ENCODE data around the gene DRAP1.

The DRAP1 gene

GRCh38 chr11:65918211-65919140 is 750 bp upstream of the DRAP1 start, which contains the start of gene C11orf68:
Gene C11orf68 (minus strand): TSS chr11:65919062. CDS start chr11:65919031, 31 bp downstream.
- Histone ChIP-seq H3K4me1 (ENCODE audit: control insufficient read depth, insufficient read depth, low read length) (peaks cover 33% of the 10 kb centered on the region), H3K27me3 (ENCODE audit: control insufficient read depth, insufficient read depth, low read length) (no peaks in the 10 kb centered on the region), H3K9ac (ENCODE audit: low read length) (peak within 1 kb of the TSS; percentile 70), H3K4me3 (ENCODE audit: low read length) (peak within 1 kb of the TSS; percentile 97), H3K27ac (ENCODE audit: low read depth, low read length) (peak within 1 kb of the TSS; percentile 94), H3K36me3 (ENCODE audit: control insufficient read depth, insufficient read depth, low read length) (peaks cover 9% of the 10 kb centered on the region)

DNA sequence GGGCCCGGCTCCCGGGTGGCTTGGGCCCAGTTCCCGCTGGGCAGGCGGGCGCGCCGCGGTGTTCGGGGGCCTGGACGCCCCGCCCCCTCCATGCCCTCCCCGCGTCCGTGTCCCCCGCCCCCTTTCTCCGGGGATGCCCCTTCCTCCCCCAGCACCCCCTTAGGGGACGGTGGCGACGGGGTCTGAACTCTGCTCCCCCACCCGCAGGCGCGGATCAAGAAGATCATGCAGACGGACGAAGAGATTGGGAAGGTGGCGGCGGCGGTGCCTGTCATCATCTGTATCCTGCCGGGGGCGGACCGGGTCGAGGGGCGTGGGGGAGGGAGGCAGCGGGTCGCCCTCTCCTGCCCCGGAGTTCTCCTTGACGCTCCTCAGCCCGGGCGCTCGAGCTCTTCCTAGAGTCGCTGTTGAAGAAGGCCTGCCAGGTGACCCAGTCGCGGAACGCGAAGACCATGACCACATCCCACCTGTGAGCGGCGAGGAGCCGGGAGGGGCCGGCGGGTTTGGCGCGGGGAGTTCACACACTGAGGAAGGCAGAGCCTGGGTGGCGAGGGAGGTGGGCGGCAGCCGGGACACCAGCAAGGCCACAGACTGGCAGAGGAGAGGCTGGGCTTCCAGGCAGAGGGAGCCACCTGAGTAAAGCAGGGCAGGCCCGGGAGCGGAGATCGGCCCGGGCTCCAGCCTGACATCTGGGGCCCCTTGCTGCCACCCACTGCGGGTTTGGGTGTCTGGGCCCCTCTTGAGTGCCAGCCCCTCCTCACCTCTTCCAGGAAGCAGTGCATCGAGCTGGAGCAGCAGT is 546 bp downstream of the DRAP1 start:
- Histone ChIP-seq H3K27ac (ENCODE audit: low read depth, low read length) (peak overlapping the region; percentile 83), H3K27me3 (ENCODE audit: control insufficient read depth, insufficient read depth, low read length) (no peaks in the 10 kb centered on the region), H3K4me3 (ENCODE audit: low read length) (peak overlapping the region; percentile 84), H3K36me3 (ENCODE audit: control insufficient read depth, insufficient read depth, low read length) (peaks cover 9% of the 10 kb centered on the region), H3K9ac (ENCODE audit: low read length) (peak overlapping the region; percentile 67), H3K4me1 (ENCODE audit: control insufficient read depth, insufficient read depth, low read length) (peaks cover 33% of the 10 kb centered on the region)

DNA sequence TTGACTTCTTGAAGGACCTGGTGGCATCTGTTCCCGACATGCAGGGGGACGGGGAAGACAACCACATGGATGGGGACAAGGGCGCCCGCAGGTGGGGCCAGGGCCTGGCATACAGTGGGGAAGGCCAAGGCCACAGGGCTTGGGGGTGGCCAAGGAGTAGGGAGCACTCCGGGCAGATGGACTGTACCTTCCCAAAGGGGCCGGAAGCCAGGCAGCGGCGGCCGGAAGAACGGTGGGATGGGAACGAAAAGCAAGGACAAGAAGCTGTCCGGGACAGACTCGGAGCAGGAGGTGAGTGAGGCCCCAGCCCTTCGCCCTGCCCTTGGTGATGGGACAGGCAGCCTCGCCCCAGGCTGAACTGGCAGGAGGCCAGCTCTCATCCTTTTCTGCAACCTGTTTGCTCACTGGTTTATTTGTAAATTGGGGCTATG is 1.2 kb downstream of the DRAP1 start:
- Histone ChIP-seq H3K4me1 (ENCODE audit: control insufficient read depth, insufficient read depth, low read length) (peaks cover 27% of the 10 kb centered on the region), H3K27me3 (ENCODE audit: control insufficient read depth, insufficient read depth, low read length) (no peaks in the 10 kb centered on the region), H3K9ac (ENCODE audit: low read length) (peak overlapping the region; percentile 67), H3K27ac (ENCODE audit: low read depth, low read length) (no peak overlapping the region), H3K36me3 (ENCODE audit: control insufficient read depth, insufficient read depth, low read length) (peaks cover 12% of the 10 kb centered on the region), H3K4me3 (ENCODE audit: low read length) (peak overlapping the region; percentile 84)

- no peak overlapping the region for H3K27ac ChIP-seq (ENCODE audit: low read depth, low read length)
- H3K36me3 ChIP-seq (ENCODE audit: control insufficient read depth, insufficient read depth, low read length) = peaks cover 12% of the 10 kb centered on the region
- peaks cover 22% of the 10 kb centered on the region for H3K4me1 ChIP-seq (ENCODE audit: control insufficient read depth, insufficient read depth, low read length)
- H3K4me3 ChIP-seq (ENCODE audit: low read length) = no peak overlapping the region
- H3K9ac ChIP-seq (ENCODE audit: low read length) = no peak overlapping the region
- no peaks in the 10 kb centered on the region for H3K27me3 ChIP-seq (ENCODE audit: control insufficient read depth, insufficient read depth, low read length)
These were observed 1.9 kb downstream of the DRAP1 start for GRCh38 chr11:65921033-65921555.

DNA sequence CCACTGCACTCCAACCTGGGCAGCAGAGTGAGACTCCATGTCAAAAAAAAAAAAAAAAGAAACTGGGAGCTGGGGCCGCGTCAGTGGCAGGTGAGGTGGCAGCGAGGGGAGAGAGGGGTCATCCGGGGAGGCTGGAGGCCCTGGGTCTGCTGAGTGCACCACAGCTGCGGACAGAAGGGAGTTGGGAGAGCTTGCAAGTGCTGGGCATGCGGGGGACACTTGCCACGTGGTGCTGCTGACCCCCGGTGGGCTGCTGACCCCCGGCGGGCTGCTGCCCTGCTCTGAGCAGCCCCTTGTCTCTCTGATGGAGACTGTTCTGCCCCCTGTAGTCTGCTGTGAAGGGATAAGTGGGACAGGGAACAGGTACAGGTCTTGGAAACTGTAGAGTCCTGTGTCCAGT is 2.6 kb downstream of the DRAP1 start:
- Histone ChIP-seq H3K27me3 (ENCODE audit: control insufficient read depth, insufficient read depth, low read length) (no peaks in the 10 kb centered on the region), H3K4me3 (ENCODE audit: low read length) (no peak overlapping the region), H3K4me1 (ENCODE audit: control insufficient read depth, insufficient read depth, low read length) (peaks cover 18% of the 10 kb centered on the region), H3K9ac (ENCODE audit: low read length) (no peak overlapping the region), H3K36me3 (ENCODE audit: control insufficient read depth, insufficient read depth, low read length) (peaks cover 12% of the 10 kb centered on the region), H3K27ac (ENCODE audit: low read depth, low read length) (no peak overlapping the region)

DNA sequence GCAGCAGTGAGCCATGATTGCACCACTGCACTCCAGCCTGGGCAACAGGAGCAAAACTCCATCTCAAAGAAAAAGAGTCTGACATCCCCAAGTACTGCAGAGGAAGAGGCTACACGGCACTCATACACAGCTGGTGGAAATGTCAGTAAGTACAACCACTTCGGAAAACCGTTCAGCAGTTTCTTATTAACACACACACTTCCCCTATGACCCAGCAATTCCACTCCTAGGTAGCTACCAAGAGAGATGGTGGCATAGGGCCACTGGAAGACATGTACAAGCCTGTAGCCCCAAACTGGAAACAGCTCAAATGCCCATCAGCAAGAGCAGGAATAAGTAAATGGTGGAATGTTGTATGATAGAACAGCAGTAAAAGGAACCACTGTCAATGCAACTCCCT is 3.3 kb downstream of the DRAP1 start:
- Histone ChIP-seq H3K4me3 (ENCODE audit: low read length) (no peak overlapping the region), H3K4me1 (ENCODE audit: control insufficient read depth, insufficient read depth, low read length) (peaks cover 11% of the 10 kb centered on the region), H3K27ac (ENCODE audit: low read depth, low read length) (no peak overlapping the region), H3K36me3 (ENCODE audit: control insufficient read depth, insufficient read depth, low read length) (peaks cover 12% of the 10 kb centered on the region), H3K27me3 (ENCODE audit: control insufficient read depth, insufficient read depth, low read length) (no peaks in the 10 kb centered on the region), H3K9ac (ENCODE audit: low read length) (no peak overlapping the region)

DNA sequence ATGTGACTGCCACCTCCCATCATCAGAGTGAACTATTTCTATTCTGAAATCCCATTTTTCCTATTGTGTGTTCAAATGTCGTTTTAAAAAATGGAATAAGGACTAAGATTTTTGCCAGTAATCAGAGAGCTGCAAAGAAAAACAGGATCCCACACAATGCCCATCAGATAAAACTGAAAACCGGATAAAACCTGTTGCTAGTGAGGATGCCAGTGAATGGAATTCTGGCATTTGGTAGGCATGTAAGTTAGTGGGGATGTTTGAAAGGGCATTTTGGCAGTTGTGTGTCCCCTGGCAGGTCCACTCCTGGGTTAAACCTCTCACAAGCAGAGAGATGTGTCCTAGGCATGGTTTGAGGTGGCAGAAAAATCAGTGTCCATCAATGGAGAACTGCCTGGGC is 6.2 kb downstream of the DRAP1 start:
- peaks cover 3% of the 10 kb centered on the region for H3K4me1 ChIP-seq (ENCODE audit: control insufficient read depth, insufficient read depth, low read length)
- H3K36me3 ChIP-seq (ENCODE audit: control insufficient read depth, insufficient read depth, low read length) = peaks cover 12% of the 10 kb centered on the region

DNA sequence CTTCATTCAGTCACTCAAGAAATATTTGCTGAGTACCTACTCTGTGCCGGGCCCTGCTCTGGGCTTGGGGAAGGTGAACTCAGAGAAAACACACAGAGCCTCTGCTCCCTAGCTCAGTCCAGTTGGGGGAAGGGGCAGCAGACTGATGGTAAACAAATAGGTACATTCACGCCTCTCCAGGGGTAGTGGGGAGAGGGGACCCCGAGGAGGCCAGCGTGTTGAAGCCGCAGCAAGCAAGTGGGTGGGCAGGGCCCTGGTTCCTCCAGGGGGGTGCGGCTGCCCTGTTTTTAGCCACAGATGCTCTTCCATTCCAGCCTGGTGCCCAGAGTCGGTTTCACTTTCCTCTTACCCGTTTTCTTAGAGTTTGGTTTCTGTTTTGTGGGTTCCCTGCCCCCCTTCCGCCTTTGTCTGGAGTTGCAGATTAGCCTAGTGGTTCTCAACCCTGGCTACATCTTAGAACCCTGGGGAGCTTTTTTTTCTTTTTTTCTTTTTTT is 8.7 kb downstream of the DRAP1 start:
- Histone ChIP-seq H3K4me3 (ENCODE audit: low read length) (peak overlapping the region; percentile 20), H3K4me1 (ENCODE audit: control insufficient read depth, insufficient read depth, low read length) (no peaks in the 10 kb centered on the region), H3K36me3 (ENCODE audit: control insufficient read depth, insufficient read depth, low read length) (peaks cover 2% of the 10 kb centered on the region), H3K27me3 (ENCODE audit: control insufficient read depth, insufficient read depth, low read length) (no peaks in the 10 kb centered on the region), H3K9ac (ENCODE audit: low read length) (no peak overlapping the region), H3K27ac (ENCODE audit: low read depth, low read length) (no peak overlapping the region)

More for the DNA sequence above, 6.2 kb downstream of the DRAP1 start:
- H3K9ac ChIP-seq (ENCODE audit: low read length) = no peak overlapping the region
- H3K27me3 ChIP-seq (ENCODE audit: control insufficient read depth, insufficient read depth, low read length) = no peaks in the 10 kb centered on the region
- H3K4me3 ChIP-seq (ENCODE audit: low read length) = no peak overlapping the region
- H3K27ac ChIP-seq (ENCODE audit: low read depth, low read length) = no peak overlapping the region

DNA sequence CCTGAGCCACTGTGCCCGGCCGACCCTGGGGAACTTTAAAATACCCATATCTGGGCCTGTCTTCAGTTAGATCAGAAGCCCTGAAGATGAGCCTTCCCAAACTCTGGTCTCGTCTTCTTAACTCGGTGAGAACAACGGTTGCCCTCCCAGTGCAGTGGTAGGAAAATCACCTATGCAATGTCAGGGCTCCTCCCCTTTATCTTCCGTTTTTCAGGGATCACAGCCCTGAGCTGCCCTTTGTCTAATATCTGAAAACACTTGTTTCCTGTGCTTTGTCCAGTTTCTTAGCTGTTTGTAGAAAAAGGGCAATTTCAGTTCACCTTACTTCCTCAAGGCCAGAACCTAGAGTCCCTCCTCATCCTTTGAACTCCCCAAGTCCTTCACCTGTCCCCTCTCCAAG is 9.4 kb downstream of the DRAP1 start:
- Histone ChIP-seq H3K27ac (ENCODE audit: low read depth, low read length) (no peak overlapping the region), H3K9ac (ENCODE audit: low read length) (no peak overlapping the region)

DNA sequence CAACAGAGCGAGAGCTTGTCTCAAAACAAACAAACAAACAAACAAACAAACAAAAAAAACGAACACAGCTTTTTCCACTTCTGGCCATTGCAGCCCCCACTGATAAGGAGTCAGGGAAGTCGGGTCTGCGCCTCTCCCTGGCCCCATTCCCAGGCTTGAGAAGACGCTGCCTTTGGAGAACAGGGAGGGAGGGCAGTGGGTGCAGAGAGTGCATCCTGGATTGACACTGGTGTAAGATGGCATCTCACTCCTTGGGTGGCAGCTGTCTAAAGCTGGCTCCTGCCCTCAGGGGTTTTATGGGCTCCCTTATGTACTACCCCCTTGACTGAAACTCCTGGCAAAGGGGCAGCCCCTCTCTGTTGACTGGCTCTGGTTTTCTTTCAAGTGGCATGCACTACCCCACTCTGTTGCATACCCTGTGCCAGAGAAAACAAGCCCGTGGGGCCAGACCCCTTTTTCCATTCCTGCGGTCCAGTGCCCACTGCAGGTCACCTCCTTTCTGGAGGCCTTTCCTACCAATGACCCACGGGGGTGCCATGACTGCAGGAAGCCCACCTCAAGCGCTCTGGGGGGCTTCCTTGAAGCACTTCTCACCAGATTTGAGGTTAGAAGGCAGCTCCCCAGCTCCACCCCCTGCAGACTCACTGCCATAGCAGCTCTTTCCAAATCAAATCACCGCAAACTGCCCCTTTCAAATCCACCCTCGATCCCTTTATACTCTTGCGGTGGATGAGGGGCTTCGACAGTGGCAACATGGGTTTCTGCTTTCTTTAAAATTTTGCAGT is 12.7 kb downstream of the DRAP1 start:
- Histone ChIP-seq H3K27me3 (ENCODE audit: control insufficient read depth, insufficient read depth, low read length) (no peaks in the 10 kb centered on the region), H3K27ac (ENCODE audit: low read depth, low read length) (no peak overlapping the region), H3K36me3 (ENCODE audit: control insufficient read depth, insufficient read depth, low read length) (no peaks in the 10 kb centered on the region), H3K4me3 (ENCODE audit: low read length) (no peak overlapping the region), H3K4me1 (ENCODE audit: control insufficient read depth, insufficient read depth, low read length) (no peaks in the 10 kb centered on the region), H3K9ac (ENCODE audit: low read length) (no peak overlapping the region)

More for the DNA sequence above, 9.4 kb downstream of the DRAP1 start:
- no peak overlapping the region for H3K4me3 ChIP-seq (ENCODE audit: low read length)
- peaks cover 2% of the 10 kb centered on the region for H3K36me3 ChIP-seq (ENCODE audit: control insufficient read depth, insufficient read depth, low read length)
- no peaks in the 10 kb centered on the region for H3K27me3 ChIP-seq (ENCODE audit: control insufficient read depth, insufficient read depth, low read length)
- H3K4me1 ChIP-seq (ENCODE audit: control insufficient read depth, insufficient read depth, low read length) = no peaks in the 10 kb centered on the region

GRCh38 chr11:65932558-65932919 is 13.3 kb downstream of the DRAP1 start:
- Histone ChIP-seq H3K4me1 (ENCODE audit: control insufficient read depth, insufficient read depth, low read length) (no peaks in the 10 kb centered on the region), H3K9ac (ENCODE audit: low read length) (no peak overlapping the region), H3K27ac (ENCODE audit: low read depth, low read length) (no peak overlapping the region), H3K4me3 (ENCODE audit: low read length) (no peak overlapping the region), H3K27me3 (ENCODE audit: control insufficient read depth, insufficient read depth, low read length) (no peaks in the 10 kb centered on the region), H3K36me3 (ENCODE audit: control insufficient read depth, insufficient read depth, low read length) (no peaks in the 10 kb centered on the region)

Data from rectal smooth muscle tissue (tissue), 1 donor.